RPMI7951 (cell line): ENCODE data around the gene FSTL5. TPM values are rescaled to one million over a fixed set of nuclear protein-coding genes. Genes with fewer than 3 reads are reported as not detected.
"Not testable (repeated sequence)": the region's sequence is repeated elsewhere in the genome, so short reads cannot be mapped to it uniquely, and the experiment has no call there.

Source experiments
- DNase-seq: peaks from one replicate; pipeline ENCODE4 v3.0.0-alpha.2; 2012; ENCODE audit warnings: low read depth
- total RNA-seq: library from RNA; depleted of rRNA; stranded (reverse); fragments of >200 nt; shearing (Covaris generic); gene quantifications from 2 replicates; pipeline ENCODE4 v1.2.3, GENCODE V29; 2014

The FSTL5 gene
- total RNA-seq, 1 experiment from 2014 or later: 16.3 TPM

DNA sequence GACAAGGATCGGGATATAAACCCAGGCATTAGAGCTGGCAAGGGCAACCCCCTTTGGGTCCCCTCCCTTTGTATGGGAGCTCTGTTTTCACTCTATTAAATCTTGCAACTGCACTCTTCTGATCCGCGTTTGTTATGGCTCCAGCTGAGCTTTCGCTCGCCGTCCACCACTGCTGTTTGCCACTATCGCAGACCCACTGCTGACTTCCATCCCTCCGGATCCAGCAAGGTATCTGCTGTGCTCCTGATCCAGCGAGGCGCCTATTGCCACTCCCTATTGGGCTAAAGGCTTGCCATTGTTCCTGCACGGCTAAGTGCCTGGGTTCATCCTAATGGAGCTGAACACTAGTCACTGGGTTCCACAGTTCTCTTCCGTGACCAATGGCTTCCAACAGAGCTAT, 59.9 kb downstream of the FSTL5 start:
- not testable (repeated sequence) for DNase-seq

GRCh38 chr4:162102713-162103112, 61.1 kb downstream of the FSTL5 start:
- DNase-seq: no peak

DNA sequence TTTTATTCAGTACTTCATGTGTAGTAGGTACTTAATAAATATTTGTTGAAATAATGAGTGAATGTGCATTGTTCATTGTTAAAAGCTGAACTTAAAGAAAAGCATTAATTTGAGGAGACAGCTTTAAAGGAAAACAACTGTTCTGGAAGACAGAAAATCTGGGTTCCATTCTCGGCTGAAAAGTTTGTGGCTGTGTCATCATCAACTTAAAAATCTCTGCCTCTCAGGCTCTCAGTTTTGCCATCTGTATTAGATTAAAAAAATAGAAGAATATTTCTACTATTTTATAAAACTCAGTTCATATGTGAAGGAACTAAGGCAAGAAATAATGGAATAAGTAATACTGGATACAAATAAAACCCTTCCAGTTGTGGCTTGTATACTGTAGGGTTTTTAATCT, 62.5 kb downstream of the FSTL5 start:
- DNase-seq: no peak

DNA sequence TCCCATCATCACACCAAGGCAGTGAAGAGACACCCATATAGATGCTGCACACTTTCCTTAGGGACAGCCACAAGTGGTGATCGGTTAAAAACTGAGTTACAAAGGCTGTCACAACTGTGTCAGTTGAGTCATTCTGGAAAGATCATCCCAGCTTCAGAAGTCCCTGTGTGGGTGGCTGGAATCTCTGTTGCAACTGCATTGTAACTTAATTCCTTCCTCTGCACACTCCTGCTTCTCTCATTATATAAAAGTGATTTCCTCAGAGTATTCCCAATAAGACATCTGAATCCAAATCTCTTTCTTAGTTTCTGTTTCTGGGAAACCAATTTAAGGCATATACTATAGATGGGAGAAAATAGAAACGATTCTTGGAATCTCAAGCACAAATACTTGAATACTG, 88.1 kb downstream of the FSTL5 start:
- DNase-seq: no peak

DNA sequence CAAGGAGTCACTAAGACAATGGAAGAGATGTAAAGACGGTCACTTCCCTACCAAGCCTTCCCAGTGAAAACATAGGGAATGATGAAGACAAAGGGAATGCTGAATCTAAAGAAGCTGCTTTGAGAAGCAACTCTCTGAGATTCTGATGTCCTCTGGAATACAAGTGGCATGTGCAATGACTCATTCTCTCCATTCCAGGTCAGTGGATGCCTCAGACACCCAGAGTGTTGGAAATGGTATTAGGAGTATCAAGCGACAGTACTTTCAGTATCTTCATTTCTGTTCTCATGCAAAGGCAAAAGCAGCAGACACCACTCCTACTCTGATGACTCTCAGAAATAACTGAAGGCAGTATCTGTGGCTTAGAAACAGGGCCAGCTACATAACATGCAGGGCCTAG, 102.6 kb downstream of the FSTL5 start:
- peak; percentile 1 for DNase-seq

DNA sequence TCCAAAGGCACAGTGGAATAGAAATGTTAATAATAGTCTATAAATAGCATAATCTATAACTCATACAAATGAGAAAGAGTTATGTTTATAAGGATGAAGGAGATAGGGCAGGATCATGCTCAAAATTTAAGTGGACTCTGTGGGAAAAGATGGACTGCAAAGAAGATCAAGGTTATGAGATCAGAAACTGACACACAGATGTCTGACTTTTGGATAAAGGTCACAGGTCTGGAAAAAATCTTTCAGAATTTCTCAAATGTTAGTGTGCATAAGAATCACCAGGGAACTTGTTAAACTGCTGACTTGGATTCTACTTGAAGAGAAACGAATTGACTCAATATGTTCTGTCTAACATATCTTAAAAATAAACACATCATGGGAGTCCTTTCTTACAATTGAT, 104.1 kb downstream of the FSTL5 start:
- DNase-seq: no peak

GRCh38 chr4:162056990-162057389, 106.8 kb downstream of the FSTL5 start:
- no peak for DNase-seq

DNA sequence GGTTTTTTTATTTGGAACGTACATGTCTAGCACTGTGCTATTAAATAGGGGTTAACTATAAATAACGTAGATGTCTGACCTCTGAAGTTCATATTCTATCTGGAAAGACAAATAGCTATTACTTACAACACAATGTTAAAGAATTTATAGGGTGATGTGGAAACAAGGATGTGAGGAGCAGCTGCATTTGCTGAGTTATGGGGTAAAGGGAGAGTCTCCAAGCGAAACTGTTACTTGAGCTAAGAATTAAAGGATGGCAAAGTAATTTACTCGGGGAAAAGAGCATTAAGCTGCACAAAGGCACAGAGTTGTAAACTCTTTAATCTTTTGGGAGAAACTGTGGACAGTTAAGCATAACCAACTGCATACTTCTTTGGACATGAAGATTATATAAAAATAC, 117.7 kb downstream of the FSTL5 start:
- DNase-seq: no peak

- no peak for DNase-seq
Measured at GRCh38 chr4:162038112-162038511, 125.7 kb downstream of the FSTL5 start.

DNA sequence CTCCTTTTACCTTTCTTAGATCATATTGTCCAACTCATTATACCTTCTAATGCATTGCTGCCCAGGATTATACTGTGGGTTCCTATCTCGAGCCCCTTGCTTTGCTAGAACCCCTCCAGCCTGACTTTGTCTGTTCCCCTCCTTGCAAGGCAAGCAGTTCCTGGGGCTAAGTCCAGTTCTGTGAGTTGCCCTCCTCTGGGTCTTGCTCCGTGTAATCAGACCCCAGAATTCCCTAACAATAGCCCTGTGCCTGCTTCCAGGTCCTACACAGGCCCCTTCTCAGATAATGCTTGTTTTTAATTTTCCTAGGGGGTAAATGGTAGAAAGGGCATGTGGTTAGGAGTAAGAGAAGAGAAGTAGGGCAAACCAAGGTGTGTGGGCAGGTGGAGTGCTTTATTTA, 145.9 kb downstream of the FSTL5 start:
- DNase-seq: no peak

DNA sequence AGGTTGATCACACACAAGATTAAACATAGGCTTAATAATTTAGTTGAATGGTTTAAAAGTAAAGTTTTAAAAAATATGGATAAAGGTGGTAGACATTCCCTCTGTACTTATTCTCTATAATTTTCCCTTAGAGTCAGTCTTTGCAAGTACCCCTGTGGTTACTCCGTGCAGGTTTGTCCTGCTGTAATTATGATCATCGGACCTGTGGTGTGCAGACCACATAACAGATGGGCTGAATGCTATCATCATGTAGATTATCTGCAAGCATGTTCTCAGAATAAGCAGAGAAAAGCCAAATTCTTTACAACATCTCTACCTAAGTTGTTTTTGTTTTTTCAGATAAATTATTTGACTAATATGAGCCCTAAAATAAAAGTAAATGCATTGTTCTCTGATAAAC, 146.8 kb downstream of the FSTL5 start:
- DNase-seq: no peak

- DNase-seq: no peak
Measured at GRCh38 chr4:162016219-162016618, 147.6 kb downstream of the FSTL5 start.

- peak; percentile 17 for DNase-seq
Measured at GRCh38 chr4:162015090-162015489, 148.7 kb downstream of the FSTL5 start.

- peak; percentile 10 for DNase-seq
Measured at GRCh38 chr4:162011089-162011488, 152.7 kb downstream of the FSTL5 start.

DNA sequence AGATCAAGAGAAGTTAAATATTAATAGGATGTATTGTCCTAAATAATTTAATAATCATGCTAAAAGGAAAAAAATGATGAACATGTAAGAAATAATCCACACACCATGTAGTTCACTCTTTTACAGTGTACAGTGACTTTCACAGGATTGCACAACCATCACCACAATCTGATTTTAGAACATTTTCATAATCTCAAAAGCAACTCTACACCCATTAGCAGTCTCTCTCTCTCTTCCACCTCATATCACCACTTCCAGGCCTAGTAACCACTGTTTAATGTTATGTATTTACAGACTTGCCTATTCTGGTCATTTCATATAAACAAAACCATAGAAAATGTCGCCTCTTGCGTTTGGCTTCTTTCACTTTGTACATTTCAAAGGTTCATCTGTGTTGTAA, 153.4 kb downstream of the FSTL5 start:
- DNase-seq: no peak

DNA sequence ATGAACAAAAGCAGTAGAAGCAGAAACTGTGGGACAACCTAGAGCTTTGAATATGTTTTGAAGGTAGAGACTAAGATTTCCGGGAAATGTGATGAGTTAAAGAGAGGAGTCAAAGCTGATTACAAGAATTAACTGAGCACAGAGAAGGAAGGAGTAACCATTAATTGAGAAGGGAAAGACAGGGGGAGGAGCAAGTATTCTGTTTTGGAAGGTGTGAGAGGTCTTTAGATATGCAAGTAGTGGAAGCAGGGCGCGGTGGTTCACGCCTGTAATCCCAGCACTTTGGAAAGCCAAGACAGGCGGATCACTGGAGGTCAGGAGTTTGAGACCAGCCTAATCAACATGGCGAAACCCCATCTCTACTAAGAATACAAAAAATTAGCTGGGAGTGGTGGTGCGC, 171.5 kb downstream of the FSTL5 start:
- DNase-seq: no peak

- DNase-seq: no peak
Measured at GRCh38 chr4:161991811-161992210, 172.0 kb downstream of the FSTL5 start.

GRCh38 chr4:161990721-161991120, 173.1 kb downstream of the FSTL5 start:
- no peak for DNase-seq

- no peak for DNase-seq
Measured at GRCh38 chr4:161988946-161989345, 174.9 kb downstream of the FSTL5 start.

GRCh38 chr4:161987611-161988010, 176.2 kb downstream of the FSTL5 start:
- no peak for DNase-seq

DNA sequence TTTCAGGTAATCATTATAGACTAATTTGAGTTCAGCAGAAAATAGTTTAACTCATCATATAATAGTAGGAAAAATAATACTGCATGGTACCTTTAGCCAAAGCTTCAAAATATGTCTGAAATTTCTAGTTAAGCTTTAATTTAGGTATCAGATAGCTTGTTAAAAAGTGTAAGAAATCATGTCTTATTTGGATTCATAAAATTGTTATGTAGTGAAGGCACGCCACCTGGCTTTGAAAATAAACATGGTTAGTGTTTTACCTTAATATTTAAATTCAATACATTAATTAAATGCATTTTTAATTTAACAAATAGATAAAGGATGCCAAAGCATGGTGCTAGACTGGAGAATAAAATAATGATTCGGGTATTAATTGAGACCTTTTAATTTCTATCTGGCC, 211.4 kb downstream of the FSTL5 start:
- DNase-seq: peak; percentile 3

- peak; percentile 57 for DNase-seq
Measured at GRCh38 chr4:161949946-161950725, 213.7 kb downstream of the FSTL5 start.

- no peak for DNase-seq
Measured at GRCh38 chr4:161948026-161948770, 215.6 kb downstream of the FSTL5 start.
